Neural cell (in vitro differentiated cells): ENCODE results near the gene MCC. TPM values are rescaled to one million over a fixed set of nuclear protein-coding genes. Genes with fewer than 3 reads are reported as not detected.

ENCODE experiments used
- H2AFZ ChIP-seq: fragments of 200-600, 300-800 bp; sonication (generic), shearing (Covaris generic); 2 replicates; pipeline ENCODE4 v1.6.0; 2014; ENCODE audit warnings: low read depth, mild to moderate bottlenecking, antibody characterized with exemption, low read length, moderate library complexity
- H3F3A ChIP-seq: fragments of 200-600 bp; shearing (Covaris generic); 2 replicates; pipeline ENCODE4 v1.6.1; 2016; ENCODE audit warnings: mild to moderate bottlenecking, moderate library complexity, mixed read lengths, antibody characterized with exemption, low read length; ENCODE audit not compliant: insufficient read depth, poor library complexity, severe bottlenecking
- H3K27ac ChIP-seq: fragments of 200-600, 300-800 bp; sonication (generic), shearing (Covaris generic); 2 replicates; pipeline ENCODE4 v1.5.1; 2014; ENCODE audit warnings: mild to moderate bottlenecking, low read length, moderate library complexity
- H3K27me3 ChIP-seq: fragments of 300-800, 200-600 bp; sonication (generic), shearing (Covaris generic); 2 replicates; pipeline ENCODE4 v1.6.0; 2014; ENCODE audit warnings: mild to moderate bottlenecking, low read depth, low read length, moderate library complexity; ENCODE audit not compliant: insufficient read depth
- H3K36me3 ChIP-seq: fragments of 300-800, 200-600 bp; sonication (generic), shearing (Covaris generic); 2 replicates; pipeline ENCODE4 v1.5.1; 2014; ENCODE audit warnings: mild to moderate bottlenecking, antibody characterized with exemption, low read length, moderate library complexity; ENCODE audit not compliant: insufficient read depth
- H3K4me2 ChIP-seq: fragments of 300-800, 200-600 bp; sonication (generic), shearing (Covaris generic); 2 replicates; pipeline ENCODE4 v1.6.0; 2014; ENCODE audit warnings: mild to moderate bottlenecking, low read length
- H3K4me3 ChIP-seq: fragments of 300-800, 200-600 bp; sonication (generic), shearing (Covaris generic); 2 replicates; pipeline ENCODE4 v1.5.1; 2014; ENCODE audit warnings: mild to moderate bottlenecking, low read length, moderate library complexity
- H3K79me2 ChIP-seq: fragments of 200-600 bp; shearing (Covaris generic); replicated peaks from 2 replicates; pipeline ENCODE4 v1.6.0; 2014; ENCODE audit warnings: mild to moderate bottlenecking, low read length, moderate library complexity; ENCODE audit not compliant: insufficient read depth
- H3K9ac ChIP-seq: fragments of 300-800, 200-600 bp; sonication (generic), shearing (Covaris generic); 2 replicates; pipeline ENCODE4 v1.6.1; 2016; ENCODE audit warnings: mild to moderate bottlenecking, low read length, mixed read lengths
- H3K9me2 ChIP-seq: fragments of 200-600 bp; shearing (Covaris generic); 2 replicates; pipeline ENCODE4 v1.6.1; 2016; ENCODE audit warnings: mild to moderate bottlenecking, low read length, mixed read lengths; ENCODE audit not compliant: insufficient read depth
- H3K9me3 ChIP-seq: fragments of 200-600, 300-800 bp; sonication (generic), shearing (Covaris generic); 2 replicates; pipeline ENCODE4 v1.6.1; 2016; ENCODE audit warnings: mild to moderate bottlenecking, mixed run types, low read length, moderate library complexity, mixed read lengths
- H4K20me1 ChIP-seq: fragments of 200-600 bp; shearing (Covaris generic); 2 replicates; pipeline ENCODE4 v1.6.1; 2016; ENCODE audit warnings: mild to moderate bottlenecking, mixed run types; ENCODE audit not compliant: insufficient read depth
- CTCF ChIP-seq: fragments of 450-650 bp; IDR thresholded peaks from 2 replicates; pipeline ENCODE4 v1.5.1; 2014; ENCODE audit warnings: antibody characterized with exemption, mild to moderate bottlenecking, moderate library complexity; ENCODE audit not compliant: poor library complexity, severe bottlenecking
- EP300 ChIP-seq: fragments of 450-650 bp; conservative IDR thresholded peaks from 2 replicates; pipeline ENCODE4 v1.6.1; 2014; ENCODE audit warnings: antibody characterized with exemption, mild to moderate bottlenecking, moderate library complexity; ENCODE audit not compliant: poor library complexity, severe bottlenecking
- EZH2 ChIP-seq: fragments of 200-600, 300-800 bp; shearing (Covaris generic), sonication (generic); IDR thresholded peaks from 2 replicates; pipeline ENCODE4 v1.6.1; 2014; ENCODE audit warnings: antibody characterized with exemption, low read length, borderline replicate concordance, mild to moderate bottlenecking; ENCODE audit not compliant: insufficient read depth, poor library complexity, severe bottlenecking
- MXI1 ChIP-seq: fragments of 450-650 bp; conservative IDR thresholded peaks from 2 replicates; pipeline ENCODE4 v1.6.1; 2014; ENCODE audit warnings: antibody characterized with exemption, mild to moderate bottlenecking; ENCODE audit not compliant: poor library complexity, severe bottlenecking
- POLR2AphosphoS5 ChIP-seq: IDR thresholded peaks from 2 replicates; pipeline ENCODE4 v1.6.1; 2012
- RAD21 ChIP-seq: fragments of 450-650 bp; conservative IDR thresholded peaks from 2 replicates; pipeline ENCODE4 v1.6.1; 2014; ENCODE audit warnings: antibody characterized with exemption, mild to moderate bottlenecking, moderate library complexity
- REST ChIP-seq: IDR thresholded peaks from 2 replicates; pipeline ENCODE4 v1.6.1; 2012; ENCODE audit warnings: borderline replicate concordance
- SMC3 ChIP-seq: fragments of 450-650 bp; conservative IDR thresholded peaks from 2 replicates; pipeline ENCODE4 v1.6.1; 2014; ENCODE audit warnings: antibody characterized with exemption, mild to moderate bottlenecking, moderate library complexity; ENCODE audit not compliant: poor library complexity
- TAF1 ChIP-seq: IDR thresholded peaks from 2 replicates; pipeline ENCODE4 v1.6.1; 2012; ENCODE audit warnings: low read depth
- polyA plus RNA-seq: library from polyadenylated mRNA; depleted of rRNA; stranded (reverse); fragments of >200 nt; gene quantifications from 2 replicates; pipeline ENCODE4 v1.2.3, GENCODE V29; 2014

The MCC gene
- polyA plus RNA-seq, 1 donor from 2014 or later = 2.2 TPM

- H3K36me3 ChIP-seq = no peaks in the 10 kb centered on the region
- no peaks in the 10 kb centered on the region for H3K9me3 ChIP-seq
- no peaks in the 10 kb centered on the region for H3K9me2 ChIP-seq
- no peaks in the 10 kb centered on the region for H3K27me3 ChIP-seq
- TF ChIP-seq EZH2 (no peak), TAF1 (no peak), RAD21 (no peak), MXI1 (no peak), REST (no peak), EP300 (no peak), CTCF (no peak), SMC3 (no peak), POLR2AphosphoS5 (no peak)
- no peak overlapping the region for H3K4me2 ChIP-seq
- no peak overlapping the region for H3K27ac ChIP-seq
- H3F3A ChIP-seq = no peaks in the 10 kb centered on the region
- no peak overlapping the region for H3K4me3 ChIP-seq
- no peak overlapping the region for H2AFZ ChIP-seq
- no peak overlapping the region for H3K9ac ChIP-seq
- no peaks in the 10 kb centered on the region for H3K79me2 ChIP-seq
- H4K20me1 ChIP-seq = no peaks in the 10 kb centered on the region
Observed at GRCh38 chr5:113376640-113377039, 111.6 kb downstream of the MCC start.

- no peaks in the 10 kb centered on the region for H4K20me1 ChIP-seq
- no peaks in the 10 kb centered on the region for H3K36me3 ChIP-seq
- no peak overlapping the region for H3K4me3 ChIP-seq
- TF ChIP-seq SMC3 (no peak), CTCF (no peak), RAD21 (no peak), EZH2 (no peak), EP300 (no peak)
- H3K9me2 ChIP-seq = no peaks in the 10 kb centered on the region
- no peaks in the 10 kb centered on the region for H3K9me3 ChIP-seq
- H3K4me2 ChIP-seq = no peak overlapping the region
- no peaks in the 10 kb centered on the region for H3F3A ChIP-seq
- H3K9ac ChIP-seq = no peak overlapping the region
- no peak overlapping the region for H3K27ac ChIP-seq
- no peaks in the 10 kb centered on the region for H3K27me3 ChIP-seq
- H2AFZ ChIP-seq = no peak overlapping the region
- no peaks in the 10 kb centered on the region for H3K79me2 ChIP-seq
Observed at GRCh38 chr5:113375480-113376060, 112.7 kb downstream of the MCC start.
